HCT116 (cell line): Measurements from ENCODE around the gene LRP2BP. TPM values are rescaled to one million over a fixed set of nuclear protein-coding genes. Genes with fewer than 3 reads are reported as not detected.
"Not testable (repeated sequence)": the region's sequence is repeated elsewhere in the genome, so short reads cannot be mapped to it uniquely, and the experiment has no call there.

Experiments used
- ATAC-seq: fragments of 200-7000 bp; cut with Tn5 transposase; 2 replicates; pipeline ENCODE4 v1.9.1; 2020; ENCODE audit warnings: mild to moderate bottlenecking, moderate library complexity
- BruUV-seq: library from RNA; stranded (reverse); fragments of 400-500 nt; replicated peaks from 2 replicates; lab custom pipeline; 2021; lab: Mats Ljungman, UMichigan
- CTCF ChIA-PET: fragments of 300-600 bp; sonication (Branson Sonifier 250); formaldehyde crosslinking; loops from one replicate; lab custom pipeline; 2021; ENCODE audit warnings: antibody characterized with exemption; lab: Charles Lee
- POLR2A ChIA-PET: fragments of 300-600, 350-600 bp; sonication (Branson Sonifier 250); formaldehyde crosslinking; loops from one replicate; lab custom pipeline; 2021; ENCODE audit warnings: antibody characterized with exemption; lab: Charles Lee
- RAD21 ChIA-PET, 2 experiments: fragments of 300-600 bp; sonication (Branson Sonifier 250); formaldehyde crosslinking; loops; one replicate each; lab custom pipeline; 2023; ENCODE audit warnings: low total read pairs in 2 of 2; ENCODE audit not compliant: uncharacterized antibody in 2 of 2, unreplicated experiment in 2 of 2, low non-redundant PET in 1 of 2; lab: Charles Lee
- DNase-seq: peaks from one replicate; pipeline ENCODE4 v3.0.0-alpha.2; 2010; ENCODE audit warnings: low read depth, low spot score
- H2AFZ ChIP-seq: fragments of 200-600 bp; shearing (Covaris generic), sonication (generic); 2 replicates; pipeline ENCODE4 v1.6.1; 2017; ENCODE audit warnings: low read depth, mixed run types, mixed read lengths, antibody characterized with exemption, low read length; ENCODE audit not compliant: poor library complexity, severe bottlenecking
- H3K27ac ChIP-seq: 2 replicates; pipeline ENCODE4 v1.5.1; 2012; ENCODE audit warnings: low read depth, low read length
- H3K27me3 ChIP-seq: fragments of 200-600 bp; sonication (generic); 2 replicates; pipeline ENCODE4 v1.6.1; 2016; ENCODE audit warnings: mixed run types, low read length, mixed read lengths; ENCODE audit not compliant: insufficient read depth
- H3K36me3 ChIP-seq, 2 experiments: fragments of 200-500 bp in 1 of 2; fragments of 200-600 bp in 1 of 2; sonication (Bioruptor generic) in 1 of 2; sonication (generic) in 1 of 2; 2 replicates each; pipeline versions ENCODE4 v1.5.1 to v1.6.1; 2014 to 2016; ENCODE audit warnings: low read length in 2 of 2, inconsistent platforms in 1 of 2, mixed read lengths in 1 of 2, mixed run types in 1 of 2; ENCODE audit not compliant: insufficient read depth in 2 of 2, control insufficient read depth in 1 of 2
- H3K4me1 ChIP-seq, 2 experiments: fragments of 200-600 bp in 1 of 2; sonication (generic) in 1 of 2; 2 replicates each; pipeline versions ENCODE4 v1.5.1 to v1.6.1; 2012 to 2017; ENCODE audit warnings: low read length in 2 of 2, inconsistent platforms in 1 of 2, mild to moderate bottlenecking in 1 of 2, mixed read lengths in 1 of 2, mixed run types in 1 of 2, moderate library complexity in 1 of 2; ENCODE audit not compliant: insufficient read depth in 2 of 2, control insufficient read depth in 1 of 2
- H3K4me2 ChIP-seq: fragments of 200-600 bp; sonication (generic); 2 replicates; pipeline ENCODE4 v1.6.1; 2017; ENCODE audit warnings: mixed run types, low read length, mixed read lengths
- H3K4me3 ChIP-seq, 2 experiments: fragments of 200-600 bp in 1 of 2; sonication (generic) in 1 of 2; replicated peaks in 1 of 2; 2 replicates each; pipeline ENCODE4 v1.5.1; 2011 to 2016; ENCODE audit warnings: low read length in 2 of 2, control low read depth in 1 of 2, low read depth in 1 of 2, mild to moderate bottlenecking in 1 of 2, mixed read lengths in 1 of 2, mixed run types in 1 of 2
- H3K79me2 ChIP-seq: fragments of 200-600 bp; sonication (generic); 2 replicates; pipeline ENCODE4 v1.6.1; 2017; ENCODE audit warnings: mild to moderate bottlenecking, mixed run types, low read length, moderate library complexity, mixed read lengths; ENCODE audit not compliant: insufficient read depth
- H3K9ac ChIP-seq: fragments of 200-600 bp; sonication (generic); 2 replicates; pipeline ENCODE4 v1.6.1; 2016; ENCODE audit warnings: low read length, mixed read lengths
- H3K9me2 ChIP-seq: fragments of 200-600 bp; sonication (generic), shearing (Covaris generic); 2 replicates; pipeline ENCODE4 v1.6.1; 2017; ENCODE audit warnings: mixed run types, mild to moderate bottlenecking, moderate library complexity; ENCODE audit not compliant: insufficient read depth
- H3K9me3 ChIP-seq, 2 experiments: fragments of 200-500 bp in 1 of 2; fragments of 200-600 bp in 1 of 2; sonication (Bioruptor generic) in 1 of 2; sonication (generic) in 1 of 2; 2 replicates each; pipeline ENCODE4 v1.6.1; 2014 to 2017; ENCODE audit warnings: low read length in 2 of 2, mixed read lengths in 2 of 2, inconsistent platforms in 1 of 2, low read depth in 1 of 2, mild to moderate bottlenecking in 1 of 2, mixed run types in 1 of 2, moderate library complexity in 1 of 2; ENCODE audit not compliant: control insufficient read depth in 1 of 2, insufficient read depth in 1 of 2
- H4K20me1 ChIP-seq: fragments of 200-600 bp; sonication (generic), shearing (Covaris generic); 2 replicates; pipeline ENCODE4 v1.6.1; 2017; ENCODE audit warnings: mixed run types, mild to moderate bottlenecking, moderate library complexity; ENCODE audit not compliant: insufficient read depth
- CEBPB ChIP-seq: IDR thresholded peaks from 2 replicates; pipeline ENCODE4 v1.6.1; 2012; ENCODE audit warnings: low read depth
- FOSL1 ChIP-seq: IDR thresholded peaks from 2 replicates; pipeline ENCODE4 v1.6.1; 2012; ENCODE audit warnings: low read depth
- JUND ChIP-seq: IDR thresholded peaks from 2 replicates; pipeline ENCODE4 v1.6.1; 2012
- POLR2A ChIP-seq: IDR thresholded peaks from 2 replicates; pipeline ENCODE4 v1.7.0; 2011; ENCODE audit warnings: borderline replicate concordance; ENCODE audit not compliant: insufficient read depth, insufficient read length; ENCODE audit errors: extremely low read depth
- RAD21 ChIP-seq: IDR thresholded peaks from 2 replicates; pipeline ENCODE4 v1.6.1; 2012; ENCODE audit warnings: low read depth, mild to moderate bottlenecking
- intact Hi-C: fragments of 100-400 bp; cut with micrococcal nuclease; formaldehyde crosslinking; loops from 2 replicates; pipeline ENCODE4 v1.10.0; 2022
- total RNA-seq: library from RNA; stranded (reverse); gene quantifications from one replicate; pipeline ENCODE4 v1.2.1, GENCODE V29; 2021; ENCODE audit not compliant: unreplicated experiment

LRP2BP gene
- total RNA-seq, 1 experiment from 2014 or later, result 2.9 TPM

GRCh38 chr4:185318679-185319078 lies 77.0 kb downstream of the LRP2BP start:
- Histone ChIP-seq H3K4me3 (no peak overlapping the region), H3K27me3 (no peaks in the 10 kb centered on the region), H3K4me2 (peak overlapping the region; percentile 60), H3K9ac (peak overlapping the region; percentile 8; the same call in 1 of the 2 replicates), H3K79me2 (no peaks in the 10 kb centered on the region), H2AFZ (no peak overlapping the region), H3K27ac (no peak overlapping the region; the same call in 1 of the 2 replicates), H4K20me1 (no peaks in the 10 kb centered on the region), H3K4me1 (peaks cover 3 to 10% of the 10 kb centered on the region in 2 experiments; a peak in 3 of 4 replicates), H3K36me3 (0 out of 4 replicates have a peak, but pooled peaks cover 0 to 2% of the 10 kb centered on the region in 2 experiments), H3K9me3 (no peaks in the 10 kb centered on the region), H3K9me2 (no peaks in the 10 kb centered on the region)
- DNase-seq (no peak), ATAC-seq (peak; percentile 36)
- RAD21 ChIA-PET, result no interaction called here
- POLR2A ChIA-PET, result interaction anchor here (1.2 kb wide), 1 partner anchor 19 kb away, joined by 4 read pairs; no protein-coding TSS in a partner anchor
- intact Hi-C loops, result no loop called here
- no TSS peak for BruUV-seq
- CTCF ChIA-PET, result no interaction called here
- TF ChIP-seq FOSL1, result 0 out of 2 replicates have a peak, but pooled peaks have one; percentile 26
- TF ChIP-seq POLR2A, result no peak
- TF ChIP-seq CEBPB, result no peak
- 0 out of 2 replicates have a peak, but pooled peaks have one; percentile 11 for TF ChIP-seq JUND

DNA sequence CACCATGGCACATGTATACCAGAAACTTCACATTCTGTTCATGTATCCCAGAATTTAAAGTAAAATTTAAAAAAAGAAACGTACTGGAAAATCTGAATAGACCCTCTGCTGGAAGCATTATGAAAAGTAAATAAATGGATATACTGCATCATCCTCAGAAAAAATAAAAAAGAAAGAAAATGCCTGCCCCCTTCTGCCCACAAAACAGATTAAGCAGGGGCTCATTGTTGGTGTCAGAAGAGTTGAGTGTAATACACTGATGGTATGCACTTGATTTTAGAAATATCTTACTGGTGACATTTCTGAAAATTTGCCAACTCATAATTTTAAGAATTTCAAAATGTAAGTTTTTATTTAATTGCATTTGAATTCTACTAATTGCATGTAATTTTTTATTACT lies 77.8 kb downstream of the LRP2BP start:
- ChIA-PET RAD21 (no interaction called here), CTCF (no interaction called here), POLR2A (no interaction called here)
- BruUV-seq, result no TSS peak
- DNase-seq, result no peak
- Histone ChIP-seq H3K79me2 (no peaks in the 10 kb centered on the region), H3K9me2 (no peaks in the 10 kb centered on the region), H3K9ac (no peak overlapping the region), H3K27ac (no peak overlapping the region), H3K4me1 (peaks cover 3 to 10% of the 10 kb centered on the region in 2 experiments; a peak in 3 of 4 replicates), H3K9me3 (no peaks in the 10 kb centered on the region), H3K36me3 (peaks cover 0 to 5% of the 10 kb centered on the region in 2 experiments; a peak in 1 of 4 replicates), H3K27me3 (no peaks in the 10 kb centered on the region), H4K20me1 (no peaks in the 10 kb centered on the region), H2AFZ (no peak overlapping the region), H3K4me2 (no peak overlapping the region), H3K4me3 (no peak overlapping the region)
- intact Hi-C loops, result no loop called here
- TF ChIP-seq JUND, result no peak
- TF ChIP-seq RAD21, result peak; percentile 16; the same call in 1 of the 2 replicates
- no peak for ATAC-seq

DNA sequence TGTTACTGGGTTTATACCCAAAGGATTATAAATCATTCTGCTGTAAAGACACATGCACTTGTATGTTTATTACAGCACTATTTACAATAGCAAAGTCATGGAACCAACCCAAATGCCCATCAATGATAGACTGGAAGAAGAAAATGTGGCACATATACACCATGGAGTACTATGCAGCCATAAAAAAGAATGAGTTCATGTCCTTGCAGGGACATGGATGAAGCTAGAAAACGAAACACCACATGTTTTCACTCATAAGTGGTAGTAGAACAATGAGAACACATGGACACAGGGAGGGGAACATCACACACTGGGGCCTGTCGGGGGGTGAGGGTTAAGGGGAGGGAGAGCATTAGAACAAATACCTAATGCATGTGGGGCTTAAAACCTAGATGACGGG lies 78.3 kb downstream of the LRP2BP start:
- H3K27ac ChIP-seq, H3K9me3 ChIP-seq, DNase-seq, intact Hi-C loops, RAD21 ChIA-PET, H4K20me1 ChIP-seq, H2AFZ ChIP-seq, H3K27me3 ChIP-seq, BruUV-seq, H3K4me3 ChIP-seq, H3K4me2 ChIP-seq, H3K36me3 ChIP-seq, H3K79me2 ChIP-seq, POLR2A ChIA-PET, ATAC-seq, H3K9me2 ChIP-seq, H3K9ac ChIP-seq, CTCF ChIA-PET: not testable (repeated sequence)
- H3K4me1 ChIP-seq, result peaks cover 3 to 10% of the 10 kb centered on the region in 2 experiments; a peak in 3 of 4 replicates
